ENCODE results near the gene HIVEP3.

Gene HIVEP3

GRCh38 chr1:41723786-41724185 lies 194.9 kb downstream of the HIVEP3 start:
- no peaks in the 10 kb centered on the region for H3F3A ChIP-seq (ENCODE audit: low read depth)
- H3K4me1 ChIP-seq (ENCODE audit: insufficient read depth, low read length, poor library complexity, severe bottlenecking), result peaks cover 23% of the 10 kb centered on the region
- H3K9me3 ChIP-seq (ENCODE audit: insufficient read depth, low read depth, low read length), result no peaks in the 10 kb centered on the region
- no peaks in the 10 kb centered on the region for H3K79me2 ChIP-seq (ENCODE audit: insufficient read depth, low read length)
- H3K27me3 ChIP-seq (ENCODE audit: insufficient read depth, low read length, poor library complexity, severe bottlenecking), result no peaks in the 10 kb centered on the region
- H3K36me3 ChIP-seq (ENCODE audit: insufficient read depth, low read length), result no peaks in the 10 kb centered on the region
- no peaks in the 10 kb centered on the region for H4K20me1 ChIP-seq (ENCODE audit: insufficient read depth, low read length, poor library complexity, severe bottlenecking)
- H3K4me3 ChIP-seq (ENCODE audit: low read length, poor library complexity, severe bottlenecking), result no peak overlapping the region
- no peak overlapping the region for H3K9ac ChIP-seq (ENCODE audit: low read depth, low read length, poor library complexity, severe bottlenecking)
- H3K9me2 ChIP-seq (replicated peaks; ENCODE audit: low read depth, low read length), result no peaks in the 10 kb centered on the region
- no peak overlapping the region for H3K4me2 ChIP-seq (ENCODE audit: low read depth, low read length, poor library complexity, severe bottlenecking)
- no peak for TF ChIP-seq EZH2phosphoT487 (IDR thresholded peaks at IDR 0.05; ENCODE audit: borderline replicate concordance)
- TF ChIP-seq CTCF (conservative IDR thresholded peaks at IDR 0.05; ENCODE audit: low read length), result no peak
- H2AFZ ChIP-seq (ENCODE audit: low read length), result no peak overlapping the region

- no peak overlapping the region for H3K4me3 ChIP-seq (ENCODE audit: low read length, poor library complexity, severe bottlenecking)
- H3K4me1 ChIP-seq (ENCODE audit: insufficient read depth, low read length, poor library complexity, severe bottlenecking), result peaks cover 11% of the 10 kb centered on the region
- H3K79me2 ChIP-seq (ENCODE audit: insufficient read depth, low read length), result no peaks in the 10 kb centered on the region
- no peak overlapping the region for H2AFZ ChIP-seq (ENCODE audit: low read length)
- no peaks in the 10 kb centered on the region for H3F3A ChIP-seq (ENCODE audit: low read depth)
- H3K36me3 ChIP-seq (ENCODE audit: insufficient read depth, low read length), result no peaks in the 10 kb centered on the region
- no peaks in the 10 kb centered on the region for H3K27me3 ChIP-seq (ENCODE audit: insufficient read depth, low read length, poor library complexity, severe bottlenecking)
- H3K9me2 ChIP-seq (replicated peaks; ENCODE audit: low read depth, low read length), result no peaks in the 10 kb centered on the region
- no peak overlapping the region for H3K9ac ChIP-seq (ENCODE audit: low read depth, low read length, poor library complexity, severe bottlenecking)
- H4K20me1 ChIP-seq (ENCODE audit: insufficient read depth, low read length, poor library complexity, severe bottlenecking), result no peaks in the 10 kb centered on the region
- H3K4me2 ChIP-seq (ENCODE audit: low read depth, low read length, poor library complexity, severe bottlenecking), result no peak overlapping the region
- TF ChIP-seq CTCF (conservative IDR thresholded peaks at IDR 0.05; ENCODE audit: low read length), result no peak
- no peak for TF ChIP-seq EZH2phosphoT487 (IDR thresholded peaks at IDR 0.05; ENCODE audit: borderline replicate concordance)
- no peaks in the 10 kb centered on the region for H3K9me3 ChIP-seq (ENCODE audit: insufficient read depth, low read depth, low read length)
Observed at GRCh38 chr1:41722184-41722583, 196.5 kb downstream of the HIVEP3 start.

GRCh38 chr1:41720861-41721410 lies 197.8 kb downstream of the HIVEP3 start:
- TF ChIP-seq CTCF (conservative IDR thresholded peaks at IDR 0.05; ENCODE audit: low read length) (no peak), EZH2phosphoT487 (IDR thresholded peaks at IDR 0.05; ENCODE audit: borderline replicate concordance) (no peak)
- H3K79me2 ChIP-seq (ENCODE audit: insufficient read depth, low read length), result no peaks in the 10 kb centered on the region

More at GRCh38 chr1:41720861-41721410, 197.8 kb downstream of the HIVEP3 start:
- Histone ChIP-seq H3K9me3 (ENCODE audit: insufficient read depth, low read depth, low read length) (no peaks in the 10 kb centered on the region), H3K4me2 (ENCODE audit: low read depth, low read length, poor library complexity, severe bottlenecking) (no peak overlapping the region), H3K9me2 (replicated peaks; ENCODE audit: low read depth, low read length) (no peaks in the 10 kb centered on the region), H3K27me3 (ENCODE audit: insufficient read depth, low read length, poor library complexity, severe bottlenecking) (no peaks in the 10 kb centered on the region), H3K4me3 (ENCODE audit: low read length, poor library complexity, severe bottlenecking) (no peak overlapping the region), H4K20me1 (ENCODE audit: insufficient read depth, low read length, poor library complexity, severe bottlenecking) (no peaks in the 10 kb centered on the region), H2AFZ (ENCODE audit: low read length) (no peak overlapping the region), H3K4me1 (ENCODE audit: insufficient read depth, low read length, poor library complexity, severe bottlenecking) (no peaks in the 10 kb centered on the region), H3K9ac (ENCODE audit: low read depth, low read length, poor library complexity, severe bottlenecking) (no peak overlapping the region), H3K36me3 (ENCODE audit: insufficient read depth, low read length) (no peaks in the 10 kb centered on the region), H3F3A (ENCODE audit: low read depth) (no peaks in the 10 kb centered on the region)

Measured in Loucy (cell line).